GM12865 (cell line): ENCODE data around the gene VEGFD.

Source experiments
- DNase-seq: peaks from one replicate; pipeline ENCODE4 v3.0.0; 2010; ENCODE audit warnings: low read depth
- H3K4me3 ChIP-seq: 2 replicates; pipeline ENCODE4 v1.5.1; 2011; ENCODE audit warnings: mild to moderate bottlenecking, low read depth, low read length, control low read depth
- CTCF ChIP-seq: IDR thresholded peaks from 2 replicates; pipeline ENCODE4 v1.5.1; 2011; ENCODE audit warnings: low read length, control low read depth, low read depth, inconsistent platforms; ENCODE audit not compliant: insufficient read depth; ENCODE audit errors: missing control alignments

The VEGFD gene

DNA sequence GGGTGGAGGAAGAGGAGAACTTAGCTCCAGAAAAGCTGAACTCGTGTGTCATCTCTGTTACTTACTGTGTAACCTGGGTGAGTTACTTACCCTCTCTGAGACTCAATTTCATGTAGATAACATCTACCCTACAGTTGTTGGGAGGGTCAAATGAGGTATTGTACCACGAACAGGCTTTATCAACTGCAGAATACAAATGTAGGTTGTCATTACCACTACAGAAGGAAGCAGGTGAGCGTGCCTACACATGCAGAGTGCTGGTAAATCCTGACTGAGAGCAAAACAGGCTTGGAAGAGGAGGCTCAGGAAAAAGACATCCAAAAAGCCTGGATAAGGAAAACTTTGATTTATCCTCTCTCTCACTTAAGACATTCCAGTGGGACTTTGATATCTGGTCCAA is 56.1 kb downstream of the VEGFD start:
- TF ChIP-seq CTCF: no peak
- no peak overlapping the region for H3K4me3 ChIP-seq
- no peak for DNase-seq

DNA sequence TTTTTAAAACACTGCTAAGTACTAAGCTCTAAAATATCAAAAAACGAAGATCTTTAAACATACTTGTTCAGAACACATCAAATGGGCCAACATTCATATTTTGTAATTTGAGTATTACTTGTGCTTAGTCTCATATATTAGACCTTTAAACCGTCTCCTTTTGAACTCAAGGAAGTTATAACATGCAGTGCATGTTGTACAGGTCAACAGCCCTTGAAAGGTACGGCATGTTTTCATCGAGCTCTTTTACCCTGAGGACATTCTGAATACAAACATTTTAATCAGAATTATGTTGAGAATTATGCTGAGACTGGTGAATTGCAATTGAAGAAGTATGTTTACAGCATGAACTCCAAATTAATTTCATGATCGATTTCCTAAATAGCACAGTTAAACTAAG is 61.7 kb downstream of the VEGFD start:
- no peak for TF ChIP-seq CTCF
- no peak overlapping the region for H3K4me3 ChIP-seq
- DNase-seq: no peak

DNA sequence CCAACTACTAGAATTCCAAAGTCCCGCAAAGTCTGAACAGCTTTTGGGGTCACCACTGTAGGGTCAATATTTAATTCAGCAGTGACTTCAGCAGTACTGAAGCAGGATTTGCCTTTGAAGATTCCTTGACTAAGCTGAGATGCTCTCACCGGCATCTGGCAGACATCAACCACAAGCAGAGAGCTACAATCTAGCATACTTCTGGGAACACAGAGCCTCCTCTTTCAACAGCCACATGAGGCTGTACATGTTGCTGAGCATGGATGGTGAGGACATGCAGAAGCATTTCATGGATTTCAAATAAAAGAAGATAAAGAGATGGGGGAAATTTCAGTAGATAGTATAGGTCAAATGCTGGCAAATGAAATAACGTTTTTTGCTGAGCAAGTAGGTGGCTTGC is 62.1 kb downstream of the VEGFD start:
- DNase-seq: no peak
- no peak for TF ChIP-seq CTCF
- H3K4me3 ChIP-seq: no peak overlapping the region

- no peak for TF ChIP-seq CTCF
- DNase-seq: no peak
- no peak overlapping the region for H3K4me3 ChIP-seq
Measured at GRCh38 chrX:15321447-15321846, 62.8 kb downstream of the VEGFD start.

- no peak overlapping the region for H3K4me3 ChIP-seq
- no peak for DNase-seq
Measured at GRCh38 chrX:15320297-15320696, 63.9 kb downstream of the VEGFD start.

GRCh38 chrX:15319075-15319474 is 65.1 kb downstream of the VEGFD start:
- no peak for DNase-seq
- no peak overlapping the region for H3K4me3 ChIP-seq
- TF ChIP-seq CTCF: no peak

More at GRCh38 chrX:15320297-15320696, 63.9 kb downstream of the VEGFD start:
- no peak for TF ChIP-seq CTCF

DNA sequence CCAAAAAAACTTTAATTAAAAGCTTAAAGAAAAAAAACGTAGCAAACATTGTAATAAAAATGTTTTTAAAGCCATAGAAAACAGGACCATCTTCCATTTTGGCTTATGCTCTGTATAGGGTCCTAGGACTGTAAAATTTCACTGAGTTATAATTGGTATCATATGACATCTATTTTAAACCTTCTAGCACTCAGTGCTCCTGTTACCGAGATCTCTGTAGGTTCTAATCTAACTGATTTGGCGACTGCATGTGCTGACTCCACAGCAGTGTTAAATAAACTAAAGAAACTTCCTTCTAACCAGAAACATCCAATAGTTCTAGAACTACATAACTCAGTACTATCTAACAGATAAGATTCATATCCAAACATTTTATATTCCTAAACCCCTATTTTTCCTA is 68.7 kb downstream of the VEGFD start, which contains the start of gene ASB11:
Gene ASB11 (minus strand): TSS at position 132 of the 400 bp plus-strand sequence. CDS start 35 bp downstream, at position 97.
- no peak for TF ChIP-seq CTCF
- no peak for DNase-seq

More for the DNA sequence above, 68.7 kb downstream of the VEGFD start, which contains the start of gene ASB11:
- no peak within 1 kb of the TSS for H3K4me3 ChIP-seq
